ENCODE measurements around the gene BMAL2.

The BMAL2 gene, protein sequence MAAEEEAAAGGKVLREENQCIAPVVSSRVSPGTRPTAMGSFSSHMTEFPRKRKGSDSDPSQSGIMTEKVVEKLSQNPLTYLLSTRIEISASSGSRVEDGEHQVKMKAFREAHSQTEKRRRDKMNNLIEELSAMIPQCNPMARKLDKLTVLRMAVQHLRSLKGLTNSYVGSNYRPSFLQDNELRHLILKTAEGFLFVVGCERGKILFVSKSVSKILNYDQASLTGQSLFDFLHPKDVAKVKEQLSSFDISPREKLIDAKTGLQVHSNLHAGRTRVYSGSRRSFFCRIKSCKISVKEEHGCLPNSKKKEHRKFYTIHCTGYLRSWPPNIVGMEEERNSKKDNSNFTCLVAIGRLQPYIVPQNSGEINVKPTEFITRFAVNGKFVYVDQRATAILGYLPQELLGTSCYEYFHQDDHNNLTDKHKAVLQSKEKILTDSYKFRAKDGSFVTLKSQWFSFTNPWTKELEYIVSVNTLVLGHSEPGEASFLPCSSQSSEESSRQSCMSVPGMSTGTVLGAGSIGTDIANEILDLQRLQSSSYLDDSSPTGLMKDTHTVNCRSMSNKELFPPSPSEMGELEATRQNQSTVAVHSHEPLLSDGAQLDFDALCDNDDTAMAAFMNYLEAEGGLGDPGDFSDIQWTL

DNA sequence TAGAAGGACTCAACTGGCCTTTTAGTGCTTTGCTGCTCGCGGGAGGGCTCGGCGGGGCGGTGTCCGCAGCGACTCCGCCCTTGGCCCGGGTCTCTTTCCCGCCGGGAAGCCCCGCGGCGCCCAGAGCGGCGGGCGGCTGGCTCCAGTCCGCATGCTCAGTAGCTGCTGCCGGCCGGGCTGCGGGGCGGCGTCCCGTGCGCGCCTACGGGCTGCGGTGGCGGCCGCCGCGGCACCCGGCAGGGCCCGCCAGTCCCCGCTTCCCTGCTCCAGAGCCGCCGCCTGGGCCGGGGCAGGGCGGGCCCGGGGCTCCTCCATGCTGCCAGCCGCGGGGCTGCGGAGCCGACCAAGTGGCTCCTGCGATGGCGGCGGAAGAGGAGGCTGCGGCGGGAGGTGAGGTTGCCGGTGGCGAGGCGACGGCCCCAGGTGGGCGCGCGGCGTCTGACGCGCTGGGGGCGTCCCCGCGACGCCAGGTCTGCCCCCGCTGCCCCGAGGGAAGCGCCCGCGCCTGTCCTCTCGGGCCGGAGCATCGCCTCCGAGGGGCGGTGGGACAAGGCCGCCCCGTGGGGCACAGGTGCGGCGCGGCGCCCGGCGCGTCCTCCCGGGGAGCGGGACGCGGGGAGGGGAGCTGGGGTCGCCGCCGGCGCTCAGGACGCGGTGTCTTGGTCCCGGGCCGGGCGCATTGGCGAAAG is at the start of gene BMAL2:
TSS of gene BMAL2 (plus strand) at position 123 of the 689 bp plus-strand sequence. CDS start at position 360, 237 bp downstream.
- peak; percentile 15 to 40 for DNase-seq

DNA sequence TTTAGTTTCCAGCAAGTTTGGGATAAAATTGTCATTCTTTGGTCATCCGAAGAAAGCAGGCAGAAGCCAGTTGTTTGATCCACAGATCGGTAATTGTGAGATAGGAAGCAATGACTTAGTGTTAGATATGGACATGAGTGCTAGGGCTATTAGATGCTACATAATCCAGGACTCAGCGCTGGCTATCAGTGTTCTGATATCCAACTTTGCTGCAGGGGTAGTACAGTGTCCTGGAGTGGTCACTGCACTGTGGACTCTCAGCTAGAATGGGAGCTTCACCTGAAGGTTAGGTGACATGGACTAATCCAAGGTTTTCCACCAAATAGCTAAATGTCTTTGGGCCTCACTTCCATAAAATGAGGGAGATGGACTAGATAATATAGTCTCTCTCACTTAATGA is 48.6 kb upstream of the BMAL2 start:
- no peak for DNase-seq

DNA sequence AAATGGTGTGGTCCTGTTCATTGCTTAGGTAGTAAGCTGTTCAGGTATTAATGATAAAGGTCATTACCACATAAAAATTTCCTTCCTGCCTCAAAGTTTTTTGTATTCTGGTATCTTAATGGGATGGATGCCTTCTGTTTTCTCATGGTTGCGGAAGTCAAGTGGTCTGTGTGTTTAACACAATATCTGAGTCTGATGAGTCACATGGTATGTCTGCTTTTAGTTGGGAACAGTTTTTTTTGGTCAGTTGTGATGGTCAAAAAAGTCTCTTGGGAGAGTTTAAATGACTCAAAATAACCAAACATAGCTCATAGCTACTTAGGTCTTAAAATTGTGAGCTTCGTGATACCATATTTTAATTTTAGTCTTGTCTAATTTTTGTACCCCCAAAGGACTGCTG is 47.9 kb upstream of the BMAL2 start:
- DNase-seq, result no peak

DNA sequence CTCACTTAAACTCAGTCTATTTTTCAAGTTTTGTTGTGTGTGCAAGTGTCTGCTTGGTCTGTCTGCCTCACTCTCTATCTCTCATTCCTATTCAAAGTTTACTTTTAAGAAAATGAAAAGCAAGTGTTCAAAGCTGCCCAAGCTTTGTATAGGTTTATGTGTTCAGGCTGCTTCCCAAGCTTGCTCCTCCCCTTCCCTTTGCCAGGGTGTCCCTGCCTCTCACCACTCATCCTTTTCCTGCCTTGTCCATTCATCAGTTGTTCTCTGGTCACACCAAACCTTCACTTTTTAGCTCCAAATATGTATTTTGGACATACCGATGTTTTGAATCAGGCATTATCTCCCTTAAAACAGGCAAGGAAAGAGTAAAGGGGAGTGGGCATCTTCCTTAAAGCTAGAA is 47.2 kb upstream of the BMAL2 start:
- no peak for DNase-seq

DNA sequence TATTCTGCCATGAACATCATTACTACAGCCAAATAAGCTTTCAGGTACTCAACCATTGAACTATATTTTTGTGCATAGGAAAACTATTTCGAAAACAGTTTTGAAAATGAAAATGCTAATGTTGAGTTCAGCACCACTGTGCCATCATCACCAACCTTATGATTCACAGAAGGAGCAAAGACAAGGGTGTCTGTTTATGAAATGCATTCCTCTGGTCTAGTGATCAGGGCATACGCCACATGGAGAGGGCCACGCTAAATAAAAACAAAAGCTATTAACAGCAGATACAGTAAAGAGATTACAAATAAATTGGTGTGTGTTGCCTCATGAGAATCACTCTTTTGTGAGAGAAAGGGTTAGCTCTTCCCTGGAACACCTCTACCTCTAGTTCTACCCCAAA is 43.2 kb upstream of the BMAL2 start:
- no peak for DNase-seq

DNA sequence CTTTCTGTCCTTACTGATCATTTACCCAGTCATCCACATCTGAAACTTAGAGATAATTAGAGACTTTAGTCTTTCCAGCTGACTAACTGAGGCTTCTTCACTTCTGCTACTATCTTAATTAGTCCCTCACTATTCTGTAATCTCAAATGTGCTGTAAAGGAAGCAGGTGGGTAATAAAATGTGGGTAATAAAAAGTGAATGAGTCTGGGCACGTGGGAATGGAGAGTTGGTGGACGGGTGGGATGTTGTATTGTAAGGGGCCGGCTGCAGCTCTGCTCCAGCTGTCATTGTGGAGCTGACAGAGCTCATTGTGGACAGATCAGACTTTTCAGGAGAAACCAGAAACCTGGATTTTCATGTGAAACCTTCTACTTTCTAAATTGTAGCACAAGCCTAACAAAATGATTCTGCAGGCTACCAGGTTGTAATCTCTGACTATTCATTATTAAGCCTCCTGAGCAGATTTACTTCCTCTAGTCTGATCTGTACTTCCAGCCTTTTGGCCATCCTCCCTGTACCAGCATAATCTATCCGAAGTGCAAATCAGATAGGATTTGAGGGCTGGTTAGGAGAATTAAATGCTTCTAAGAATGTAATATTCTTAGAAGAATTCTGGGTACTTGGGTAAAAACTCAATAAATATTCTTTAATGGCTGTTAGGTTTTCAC is 42.0 kb upstream of the BMAL2 start:
- DNase-seq, result no peak

DNA sequence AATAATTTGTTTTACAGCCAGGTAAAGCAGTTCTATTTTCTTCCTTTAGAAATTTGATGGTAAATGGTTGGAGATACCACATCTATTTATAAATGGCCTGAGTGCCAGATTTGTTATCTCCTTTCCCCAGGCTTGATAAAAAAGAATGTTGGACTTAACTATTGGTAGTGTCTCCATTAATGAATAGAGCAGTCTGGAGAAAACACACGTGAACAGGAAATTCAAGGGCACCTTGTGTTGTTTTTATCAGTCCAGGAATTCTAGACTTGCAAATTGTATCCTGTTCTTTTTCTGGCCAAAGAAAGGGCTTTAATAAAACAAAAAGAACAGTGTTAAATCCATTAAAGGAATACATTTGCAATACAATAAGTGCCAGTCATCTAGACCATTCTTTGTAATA is 40.8 kb upstream of the BMAL2 start:
- DNase-seq, result no peak

DNA sequence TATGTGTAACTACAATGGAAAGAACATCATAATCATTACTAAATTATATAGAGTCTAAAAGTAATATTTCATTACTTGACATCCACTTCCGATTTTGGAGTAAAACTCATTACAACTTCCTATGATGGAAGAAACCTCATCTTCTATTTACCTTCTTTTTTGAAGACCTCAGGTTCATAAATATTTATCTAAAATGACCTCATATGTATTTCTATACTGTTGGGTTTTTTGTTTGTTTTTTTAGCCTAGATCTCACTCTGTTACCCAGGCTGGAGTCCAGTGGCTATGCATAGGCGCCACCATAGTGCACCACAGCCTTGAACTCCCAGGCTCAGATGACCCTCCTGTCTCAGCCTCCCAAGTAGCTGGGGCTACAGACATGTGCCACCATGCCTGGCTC is 39.9 kb upstream of the BMAL2 start:
- DNase-seq, result no peak

DNA sequence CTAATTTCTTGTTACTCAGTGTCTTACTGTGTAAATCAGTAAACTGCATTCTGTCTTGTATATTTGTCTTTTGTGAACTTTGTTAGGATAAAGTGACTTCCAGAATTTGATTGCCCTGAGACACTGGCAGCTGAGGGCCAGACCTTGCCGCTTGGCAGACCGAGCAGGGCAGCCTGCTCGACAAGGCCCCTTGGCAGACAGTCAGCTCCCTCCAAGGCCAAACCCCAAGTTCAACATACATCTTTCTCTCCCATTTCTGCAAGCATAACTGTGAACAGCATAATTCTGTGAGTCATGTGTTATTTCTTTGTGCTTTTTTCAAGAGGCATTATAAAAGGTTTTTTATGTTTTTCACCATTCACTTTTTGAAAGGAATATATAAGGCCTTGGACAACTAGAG is 39.2 kb upstream of the BMAL2 start:
- DNase-seq, result no peak

DNA sequence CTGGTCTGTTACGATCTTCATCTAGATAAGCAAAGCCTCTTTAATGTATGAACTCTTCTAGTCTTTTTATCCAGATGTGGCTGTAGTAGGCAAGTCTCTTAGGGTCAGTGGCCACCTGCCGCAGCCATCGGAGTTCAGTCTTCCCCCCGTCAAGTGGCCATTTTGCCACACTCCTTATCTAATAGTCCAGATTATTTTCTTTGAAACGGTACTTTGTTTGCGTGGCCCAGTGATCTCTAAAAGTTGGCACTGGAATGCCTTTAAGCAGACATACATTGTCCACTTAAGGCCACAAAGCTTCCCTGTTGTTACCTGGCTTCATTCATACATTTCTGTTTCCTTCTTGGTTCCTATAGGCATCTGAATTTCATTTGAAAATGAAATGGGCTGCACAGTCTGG is 36.0 kb upstream of the BMAL2 start:
- no peak for DNase-seq

DNA sequence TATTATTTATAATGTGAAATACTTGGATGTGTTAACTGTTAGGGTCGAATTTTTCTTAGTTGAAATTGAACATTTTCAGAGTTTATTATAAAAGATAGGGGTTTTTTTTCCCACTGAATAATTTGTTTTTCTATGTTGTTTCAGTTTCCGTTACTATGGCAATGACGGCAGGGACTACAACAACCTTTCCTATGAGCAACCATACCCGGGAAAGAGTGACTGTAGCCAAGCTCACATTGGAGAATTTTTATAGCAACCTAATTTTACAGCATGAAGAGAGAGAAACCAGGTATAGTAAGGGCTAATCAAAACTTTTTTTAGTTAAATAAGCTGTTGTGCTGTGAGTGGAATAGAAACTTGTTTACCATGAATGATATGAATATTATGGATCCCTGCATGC is 35.1 kb upstream of the BMAL2 start:
- DNase-seq, result no peak

DNA sequence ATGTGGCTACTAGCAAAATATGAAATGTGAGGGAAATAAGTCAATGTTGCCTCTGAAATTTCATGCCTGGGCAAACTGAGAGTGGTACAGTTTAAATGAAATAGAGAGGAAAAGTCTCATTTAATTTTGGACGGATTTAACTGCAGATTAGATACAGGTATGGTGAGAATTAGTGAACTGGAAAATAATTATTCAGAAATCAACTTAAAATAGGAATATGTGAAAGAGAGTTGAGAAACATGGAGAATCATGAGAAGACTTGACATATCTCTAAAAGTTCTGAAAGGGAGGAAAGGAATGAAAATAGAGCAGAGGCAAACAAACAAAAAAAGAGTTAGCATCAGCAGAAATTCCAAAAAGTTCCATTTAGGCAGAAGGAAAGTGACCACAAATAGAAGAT is 33.5 kb upstream of the BMAL2 start:
- DNase-seq, result no peak

DNA sequence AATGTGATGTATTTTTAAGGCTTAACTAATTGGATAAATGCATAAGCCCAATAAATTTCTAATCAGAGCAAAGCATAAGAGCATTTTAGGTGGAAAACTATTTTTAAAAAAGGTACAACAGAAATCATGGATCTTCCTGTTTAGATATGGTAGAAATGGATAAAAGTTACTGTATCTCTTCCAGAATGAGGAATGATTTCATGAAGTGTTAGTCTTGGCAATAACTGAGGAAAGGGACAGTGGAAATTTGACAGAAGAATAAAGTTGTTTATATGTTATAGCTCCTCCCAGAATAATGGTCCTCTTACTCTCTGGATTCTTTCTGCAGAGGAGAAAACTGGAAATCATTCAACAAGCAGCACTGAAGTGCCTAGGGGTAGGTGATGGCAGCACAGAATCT is 32.4 kb upstream of the BMAL2 start:
- no peak for DNase-seq

DNA sequence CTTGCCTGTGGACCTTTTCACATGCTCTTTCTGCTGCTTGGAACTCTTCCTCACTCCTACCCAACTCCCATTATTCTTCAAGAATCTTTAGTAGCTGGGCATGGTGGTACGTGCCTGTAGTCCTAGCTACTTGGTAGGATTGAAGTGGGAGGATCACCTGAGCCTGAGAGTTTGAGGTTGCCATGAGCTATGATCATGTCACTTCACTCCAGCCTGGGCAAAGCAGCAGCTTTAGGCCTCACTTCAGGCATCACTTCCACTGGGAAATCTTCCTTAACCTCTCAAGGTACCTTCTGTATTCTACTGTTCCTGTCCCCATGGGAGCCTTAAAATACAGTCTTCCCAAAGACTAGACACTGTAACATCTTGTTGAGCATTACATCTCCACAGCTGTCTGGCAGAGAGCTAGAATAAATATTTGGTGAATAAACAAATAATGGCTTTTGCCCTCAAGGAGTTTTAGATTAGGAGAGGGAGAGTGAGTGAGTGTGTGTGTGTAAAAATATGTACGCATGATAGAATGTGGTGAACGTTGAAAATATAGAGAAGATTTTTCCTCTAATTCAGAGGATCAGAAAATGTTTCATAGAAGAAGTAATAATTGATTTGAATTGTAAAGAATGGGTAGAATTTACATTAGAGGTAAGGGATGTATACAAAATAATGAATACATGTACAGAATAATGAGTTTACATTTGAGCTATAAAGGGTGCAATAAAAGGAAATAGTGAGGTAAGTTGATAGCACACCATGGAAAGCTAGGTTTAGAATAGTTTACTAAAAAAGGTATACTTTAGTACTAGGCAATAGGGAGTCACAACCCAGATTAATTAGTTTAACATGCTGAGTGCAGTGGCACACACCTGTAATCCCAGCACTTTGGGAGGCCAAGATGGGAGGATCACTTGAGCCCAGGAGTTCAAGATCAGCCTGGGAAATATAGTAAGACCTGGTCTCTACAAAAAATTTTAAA is 29.2 kb upstream of the BMAL2 start:
- DNase-seq, result no peak

DNA sequence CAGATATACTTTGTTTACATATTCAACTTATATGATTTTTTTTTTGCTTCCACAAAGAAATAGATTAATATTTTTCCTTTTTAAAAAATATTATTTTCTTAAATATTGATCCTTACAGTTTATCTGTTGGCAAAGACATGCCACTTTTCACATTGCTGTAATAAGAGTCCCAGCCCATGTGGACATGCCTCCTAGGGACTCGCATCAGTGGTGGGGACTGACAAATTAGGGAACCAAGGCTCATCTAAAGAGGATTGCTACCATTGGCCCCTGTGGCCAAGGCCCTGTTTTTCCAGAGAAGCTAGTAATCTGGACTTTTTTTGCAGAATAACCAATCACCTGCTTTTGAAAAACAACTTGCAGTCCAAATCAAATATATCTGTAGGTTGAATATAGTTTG is 27.8 kb upstream of the BMAL2 start:
- DNase-seq, result no peak

DNA sequence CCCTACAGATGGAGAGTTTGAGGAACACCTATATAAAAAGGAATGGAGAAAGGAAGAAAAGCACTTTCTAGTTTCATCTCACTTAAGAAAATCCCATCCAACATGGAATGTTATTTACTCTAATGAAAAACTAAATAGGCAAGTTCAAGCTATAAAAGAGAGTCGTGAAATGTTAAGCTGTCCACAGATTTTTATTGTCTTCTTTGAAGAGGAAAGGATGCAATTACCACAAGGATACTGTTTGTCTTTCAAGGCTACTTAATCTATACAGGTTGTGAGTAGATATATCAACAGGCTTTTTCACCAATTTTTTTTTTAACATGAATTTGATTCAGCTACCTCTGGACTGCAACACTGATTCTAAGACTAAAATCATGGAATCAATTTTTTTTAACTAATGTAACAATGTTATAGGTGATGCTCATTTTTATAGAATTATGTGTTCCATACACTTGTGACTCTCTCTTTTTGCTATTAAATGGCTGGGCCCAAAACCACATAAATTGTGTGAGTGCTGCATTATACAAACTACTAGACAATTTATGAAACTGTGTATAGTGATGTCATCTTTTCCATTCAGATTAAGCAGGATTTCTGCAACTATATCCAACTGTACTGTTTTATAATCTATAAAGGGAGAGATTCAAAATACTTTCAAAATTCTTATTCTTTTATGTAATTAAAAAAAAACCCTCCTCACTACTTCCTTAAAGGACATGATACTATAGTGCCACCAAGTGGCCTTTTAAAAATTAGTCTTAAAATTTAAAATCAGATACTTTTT is 26.8 kb upstream of the BMAL2 start:
- DNase-seq, result no peak

DNA sequence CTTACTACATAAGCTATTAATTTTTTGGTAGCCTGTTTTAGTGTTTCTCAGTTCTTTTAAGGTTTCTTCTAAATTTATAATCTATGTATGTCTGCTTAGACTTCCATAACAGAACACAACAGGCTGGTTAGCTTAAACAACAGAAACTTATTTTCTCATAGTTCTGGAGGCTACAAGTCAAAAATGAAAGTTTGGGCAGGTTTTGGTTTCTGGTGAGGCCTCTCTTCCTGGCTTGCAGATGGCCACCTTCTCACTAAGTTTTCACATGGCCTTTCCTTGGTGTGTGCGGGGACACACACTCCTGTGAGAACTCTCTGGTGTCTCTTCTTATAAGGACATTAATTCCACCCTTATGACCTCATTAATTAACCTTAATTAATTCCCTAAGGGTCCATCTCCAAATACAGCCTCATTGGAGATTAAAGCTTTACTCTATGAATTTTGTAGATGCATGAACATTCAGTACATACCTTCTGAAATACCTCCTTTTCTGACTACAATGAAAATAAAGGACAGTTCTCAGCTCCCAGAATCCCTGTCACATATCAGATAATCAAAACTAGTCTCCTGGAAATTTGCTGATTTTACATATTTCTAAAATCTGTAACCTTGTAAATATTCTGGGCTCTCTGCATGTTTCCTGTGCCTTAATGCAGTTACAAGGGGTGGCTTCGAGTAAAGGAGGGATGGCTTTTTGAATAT is 23.2 kb upstream of the BMAL2 start:
- no peak for DNase-seq

DNA sequence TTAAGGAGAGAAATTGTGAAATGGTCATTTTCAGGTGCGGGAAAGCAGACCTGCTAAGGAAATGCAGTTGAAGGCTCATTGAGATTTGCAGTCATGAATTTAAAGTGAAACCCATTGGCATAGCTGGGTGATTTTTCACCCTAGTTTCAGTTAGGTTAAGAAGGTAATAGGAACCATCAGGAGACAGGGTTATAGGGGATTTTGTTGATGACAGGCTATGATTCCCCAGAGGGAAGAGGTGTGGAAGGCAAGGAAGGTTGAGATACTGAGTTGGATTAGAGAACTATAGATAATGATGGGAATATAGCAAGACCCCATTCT is 22.7 kb upstream of the BMAL2 start:
- no peak for DNase-seq

DNA sequence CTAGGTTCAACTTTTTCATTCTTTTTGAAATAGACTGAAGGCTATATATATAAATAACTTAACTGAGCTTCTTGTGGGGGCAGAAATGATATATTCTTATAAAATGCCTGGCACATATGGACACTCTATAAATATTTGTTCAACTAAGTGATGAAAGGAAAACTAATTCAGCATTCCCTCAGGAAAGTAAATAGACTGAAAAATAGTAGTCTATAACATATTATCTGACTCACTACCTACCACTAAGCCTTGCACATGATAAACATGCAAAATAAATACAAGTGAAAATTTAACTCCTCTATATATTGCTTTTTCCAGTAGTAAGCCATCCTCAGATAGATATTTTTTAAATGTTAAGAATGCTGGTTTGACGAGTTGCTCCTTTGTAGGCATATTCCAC is 15.7 kb upstream of the BMAL2 start:
- no peak for DNase-seq

DNA sequence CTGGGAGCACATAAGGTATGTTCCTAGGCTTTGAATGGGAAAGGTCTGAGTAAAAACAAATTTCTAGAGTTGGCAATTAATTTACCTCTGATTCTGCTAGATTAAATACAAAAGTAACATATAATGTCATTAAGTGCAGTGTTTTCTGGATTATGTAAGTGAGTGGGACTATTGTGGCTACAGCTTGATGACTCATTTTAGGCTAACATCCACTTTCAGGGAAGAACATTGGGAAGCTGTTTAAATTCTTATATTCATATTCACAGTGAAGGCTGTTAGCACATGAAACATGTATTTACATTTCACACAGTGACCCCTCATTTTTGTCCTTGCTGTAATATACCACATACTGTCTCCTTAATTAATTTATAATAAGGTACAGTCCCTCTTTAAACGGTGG is 13.2 kb upstream of the BMAL2 start:
- DNase-seq, result no peak

DNA sequence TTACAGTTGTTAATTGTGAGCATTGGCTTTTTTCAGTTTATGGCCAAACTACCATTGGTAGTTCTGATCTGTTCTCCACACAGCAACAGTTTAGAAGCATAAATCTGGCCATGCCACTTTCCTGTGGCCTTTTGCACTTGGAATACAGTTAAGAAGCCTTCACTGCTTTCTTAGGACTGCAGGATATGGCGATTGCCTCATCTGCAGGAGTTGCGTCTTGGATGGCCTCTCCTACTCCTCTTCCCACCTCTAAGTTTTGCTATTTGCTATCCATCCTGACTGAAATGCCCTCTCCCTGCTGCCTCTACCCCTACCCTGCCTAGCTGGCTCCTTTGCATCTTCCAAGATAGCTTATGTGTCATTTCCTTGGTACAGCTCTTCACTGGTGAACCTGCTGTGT is 12.8 kb upstream of the BMAL2 start:
- DNase-seq, result no peak

All from stimulated activated CD4-positive, alpha-beta T cell treated with anti-CD3 and anti-CD28 coated beads, Interleukin-4, amount 100 ng/mL, for 4 hours (primary cell).